ENCODE results near the gene MSH4.
"Not testable (repeated sequence)": the region's sequence is repeated elsewhere in the genome, so short reads cannot be mapped to it uniquely, and the experiment has no call there.

The MSH4 gene

GRCh38 chr1:75797273-75797588 lies 549 bp downstream of the MSH4 start:
- peak; percentile 37 for DNase-seq (ENCODE audit: low spot score)

- DNase-seq (ENCODE audit: low spot score): no peak
These were observed 1.0 kb downstream of the MSH4 start for GRCh38 chr1:75797606-75798216.

GRCh38 chr1:75801480-75801879 lies 4.8 kb downstream of the MSH4 start:
- not testable (repeated sequence) for DNase-seq (ENCODE audit: low spot score)

GRCh38 chr1:75808921-75809320 lies 12.2 kb downstream of the MSH4 start:
- DNase-seq (ENCODE audit: low spot score): no peak

- not testable (repeated sequence) for DNase-seq (ENCODE audit: low spot score)
These were observed 13.4 kb downstream of the MSH4 start for GRCh38 chr1:75810113-75810512.

GRCh38 chr1:75811211-75811981 lies 14.7 kb downstream of the MSH4 start:
- peak; percentile 56 for DNase-seq (ENCODE audit: low spot score)

GRCh38 chr1:75812065-75812464 lies 15.4 kb downstream of the MSH4 start:
- no peak for DNase-seq (ENCODE audit: low spot score)

- DNase-seq (ENCODE audit: low spot score): not testable (repeated sequence)
These were observed 26.9 kb downstream of the MSH4 start for GRCh38 chr1:75823596-75823995.

GRCh38 chr1:75836528-75837100 lies 39.9 kb downstream of the MSH4 start:
- DNase-seq (ENCODE audit: low spot score): no peak

- DNase-seq (ENCODE audit: low spot score): no peak
These were observed 41.4 kb downstream of the MSH4 start for GRCh38 chr1:75838079-75838478.

- DNase-seq (ENCODE audit: low spot score): no peak
These were observed 44.7 kb downstream of the MSH4 start for GRCh38 chr1:75841421-75841820.

- DNase-seq (ENCODE audit: low spot score): no peak
These were observed 48.9 kb downstream of the MSH4 start for GRCh38 chr1:75845576-75845975.

- no peak for DNase-seq (ENCODE audit: low spot score)
These were observed 58.3 kb downstream of the MSH4 start for GRCh38 chr1:75855010-75855409.

- DNase-seq (ENCODE audit: low spot score): no peak
These were observed 59.1 kb downstream of the MSH4 start for GRCh38 chr1:75855734-75856133.

- DNase-seq (ENCODE audit: low spot score): no peak
These were observed 65.1 kb downstream of the MSH4 start for GRCh38 chr1:75861831-75862230.

GRCh38 chr1:75870951-75871350 lies 74.3 kb downstream of the MSH4 start:
- DNase-seq (ENCODE audit: low spot score): no peak

- no peak for DNase-seq (ENCODE audit: low spot score)
These were observed 83.3 kb downstream of the MSH4 start for GRCh38 chr1:75879985-75880384.

GRCh38 chr1:75884437-75884836 lies 87.8 kb downstream of the MSH4 start:
- no peak for DNase-seq (ENCODE audit: low spot score)

GRCh38 chr1:75901371-75901770 lies 104.7 kb downstream of the MSH4 start:
- DNase-seq (ENCODE audit: low spot score): no peak

- peak; percentile 69 for DNase-seq (ENCODE audit: low spot score)
These were observed 112.1 kb downstream of the MSH4 start for GRCh38 chr1:75908717-75909152.

- no peak for DNase-seq (ENCODE audit: low spot score)
These were observed 120.2 kb downstream of the MSH4 start for GRCh38 chr1:75916834-75917233.

GRCh38 chr1:75922698-75923097 lies 126.0 kb downstream of the MSH4 start:
- DNase-seq (ENCODE audit: low spot score): no peak

GRCh38 chr1:75932304-75932703 lies 135.6 kb downstream of the MSH4 start, which contains the start of gene ASB17:
Gene ASB17, minus strand, starts transcription at chr1:75932404. Its CDS starts 113 bp downstream, at chr1:75932291.
- no peak for DNase-seq (ENCODE audit: low spot score)

Measured in RKO (cell line).